Mucosa of rectum (tissue), 2 donors: ENCODE measurements around the gene AANAT.
A peak's percentile ranks its signal among the peaks of the same experiment; 100 is the strongest.

Experiments used
- H3K27ac ChIP-seq, 2 donors: one replicate each; pipeline ENCODE4 v1.7.0; 2013; ENCODE audit warnings: inconsistent platforms in 2 of 2, low read depth in 2 of 2, low read length in 2 of 2
- H3K27me3 ChIP-seq, 2 donors: one replicate each; pipeline ENCODE4 v1.7.0; 2013; ENCODE audit warnings: low read length in 2 of 2; ENCODE audit not compliant: control insufficient read depth in 2 of 2, insufficient read depth in 2 of 2
- H3K36me3 ChIP-seq, 2 donors: one replicate each; pipeline ENCODE4 v1.7.0; 2013; ENCODE audit warnings: low read length in 2 of 2; ENCODE audit not compliant: control insufficient read depth in 2 of 2, insufficient read depth in 2 of 2
- H3K4me1 ChIP-seq, 2 donors: one replicate each; pipeline ENCODE4 v1.7.0; 2013; ENCODE audit warnings: low read length in 2 of 2, mild to moderate bottlenecking in 1 of 2; ENCODE audit not compliant: control insufficient read depth in 2 of 2, insufficient read depth in 2 of 2
- H3K4me3 ChIP-seq, 2 donors: one replicate each; pipeline ENCODE4 v1.7.0; 2013; ENCODE audit warnings: low read length in 2 of 2
- H3K9ac ChIP-seq, 2 donors: one replicate each; pipeline ENCODE4 v1.7.0; 2013; ENCODE audit warnings: low read length in 2 of 2, low read depth in 1 of 2, mild to moderate bottlenecking in 1 of 2
- H3K9me3 ChIP-seq, 2 donors: one replicate each; pipeline ENCODE4 v1.7.0; 2013; ENCODE audit warnings: low read length in 2 of 2; ENCODE audit not compliant: control insufficient read depth in 2 of 2
- donor health status: healthy.
- donor health status: Normal muscosa, but diverticular disease.

Gene AANAT

GRCh38 chr17:76496464-76496863, 29.1 kb downstream of the AANAT start:
- peaks cover 48 to 70% of the 10 kb centered on the region in 2 donors for H3K4me1 ChIP-seq
- no peak overlapping the region for H3K9ac ChIP-seq
- no peaks in the 10 kb centered on the region for H3K9me3 ChIP-seq
- H3K4me3 ChIP-seq: no peak overlapping the region
- H3K27me3 ChIP-seq: no peaks in the 10 kb centered on the region
- no peak overlapping the region for H3K27ac ChIP-seq
- H3K36me3 ChIP-seq: no peaks in the 10 kb centered on the region

DNA sequence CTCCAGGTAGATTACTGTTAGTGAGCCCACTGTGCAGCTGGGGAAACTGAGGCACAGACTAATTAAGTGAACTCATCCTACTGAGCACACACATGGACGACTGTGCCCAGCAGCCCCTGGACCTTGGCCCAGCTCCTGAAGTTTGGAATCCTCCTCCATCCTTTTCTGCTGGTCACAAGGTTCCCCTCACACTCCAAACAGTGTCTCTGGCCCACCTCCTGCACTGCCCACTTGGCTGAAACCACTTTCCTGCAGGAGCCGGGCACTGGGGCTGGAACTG, 30.2 kb downstream of the AANAT start:
- Histone ChIP-seq H3K4me1 (peaks cover 40 to 64% of the 10 kb centered on the region in 2 donors), H3K36me3 (no peaks in the 10 kb centered on the region), H3K27ac (peak overlapping the region in 1 of 2 donors; percentile 67), H3K4me3 (no peak overlapping the region), H3K27me3 (no peaks in the 10 kb centered on the region), H3K9ac (peak overlapping the region; percentile 40 to 41), H3K9me3 (no peaks in the 10 kb centered on the region)

DNA sequence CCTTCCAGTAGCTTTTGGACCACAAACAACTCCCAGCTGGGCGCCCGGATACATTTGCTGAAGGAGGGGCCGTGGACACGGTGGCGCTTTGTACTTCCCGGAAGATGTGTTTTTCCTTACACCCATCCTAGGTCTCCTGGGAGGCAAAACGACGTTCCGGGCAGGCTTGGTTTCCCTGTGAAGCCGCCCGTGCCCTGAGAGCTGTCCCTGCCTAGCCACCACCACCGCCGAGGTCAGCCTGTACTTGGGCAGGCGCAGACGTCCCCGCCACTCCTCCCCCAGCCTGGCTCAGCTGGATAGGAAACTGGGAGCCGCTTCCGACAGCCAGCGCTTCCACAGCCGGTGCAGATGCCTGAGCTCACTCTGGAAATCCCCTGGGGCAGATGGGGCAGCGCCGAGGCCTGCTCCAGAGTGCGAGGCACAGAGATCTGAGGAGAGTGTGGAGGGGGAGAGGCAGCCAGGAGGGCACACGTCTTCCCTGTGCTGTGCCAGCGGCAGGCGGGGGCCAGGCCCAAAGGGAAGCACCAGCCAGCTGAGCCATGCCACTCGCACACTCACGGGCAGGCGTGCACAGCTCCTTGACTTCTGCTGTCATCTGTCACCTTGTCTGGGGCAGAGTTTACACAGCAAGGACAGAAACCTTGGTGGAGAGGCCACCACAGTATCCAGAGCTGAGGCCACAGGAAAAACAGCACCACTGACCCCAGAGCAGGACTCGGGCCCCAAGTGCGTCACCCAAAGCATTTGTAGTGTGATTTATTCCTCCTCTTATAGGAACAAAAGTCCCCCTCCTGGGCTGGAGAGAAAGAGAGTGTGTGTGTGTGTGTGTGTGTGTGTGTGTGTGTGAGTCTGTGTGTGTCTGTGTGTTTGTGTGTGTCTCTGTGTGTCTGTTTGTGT, 30.8 kb downstream of the AANAT start:
- Histone ChIP-seq H3K9ac (peak overlapping the region; percentile 40 to 41), H3K36me3 (no peaks in the 10 kb centered on the region), H3K4me1 (peaks cover 34 to 58% of the 10 kb centered on the region in 2 donors), H3K27me3 (no peaks in the 10 kb centered on the region), H3K9me3 (no peaks in the 10 kb centered on the region), H3K27ac (peak overlapping the region; percentile 54 to 67), H3K4me3 (peak overlapping the region; percentile 27 to 37)

GRCh38 chr17:76498876-76499251, 31.5 kb downstream of the AANAT start:
- Histone ChIP-seq H3K4me1 (peaks cover 29 to 51% of the 10 kb centered on the region in 2 donors), H3K9ac (no peak overlapping the region), H3K9me3 (no peaks in the 10 kb centered on the region), H3K36me3 (no peaks in the 10 kb centered on the region), H3K27ac (peak overlapping the region; percentile 54 to 67), H3K27me3 (no peaks in the 10 kb centered on the region), H3K4me3 (peak overlapping the region in 1 of 2 donors; percentile 70)

DNA sequence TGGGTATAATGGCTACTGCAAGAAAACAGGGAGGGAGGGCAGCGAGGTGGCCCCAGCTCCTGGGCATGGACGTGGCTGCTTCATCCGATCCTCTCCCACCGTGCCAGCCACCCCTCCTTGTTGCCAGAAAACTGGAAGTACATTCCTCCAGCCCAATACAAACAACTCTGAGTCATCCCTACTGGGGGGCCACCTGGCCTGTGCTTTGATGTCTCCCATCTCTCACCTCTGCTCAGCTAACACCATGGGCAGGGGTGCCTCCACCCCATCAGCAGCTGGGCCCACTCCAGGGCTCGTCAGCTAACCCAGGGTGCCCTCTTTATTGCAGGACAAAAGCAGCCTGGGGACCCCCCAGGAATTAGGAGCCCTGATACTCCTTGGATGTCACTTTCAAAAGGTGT, 31.9 kb downstream of the AANAT start:
- Histone ChIP-seq H3K27ac (peak overlapping the region; percentile 54 to 67), H3K36me3 (no peaks in the 10 kb centered on the region), H3K27me3 (no peaks in the 10 kb centered on the region), H3K9me3 (no peaks in the 10 kb centered on the region), H3K4me1 (peaks cover 29 to 47% of the 10 kb centered on the region in 2 donors), H3K4me3 (peak overlapping the region in 1 of 2 donors; percentile 70), H3K9ac (peak overlapping the region in 1 of 2 donors; percentile 38)

GRCh38 chr17:76500074-76500746, 32.8 kb downstream of the AANAT start:
- H3K4me1 ChIP-seq: peaks cover 29 to 47% of the 10 kb centered on the region in 2 donors
- H3K27ac ChIP-seq: peak overlapping the region; percentile 63 to 76
- no peaks in the 10 kb centered on the region for H3K36me3 ChIP-seq
- H3K9ac ChIP-seq: peak overlapping the region; percentile 61 to 70
- H3K27me3 ChIP-seq: no peaks in the 10 kb centered on the region
- H3K4me3 ChIP-seq: peak overlapping the region; percentile 70 to 80
- H3K9me3 ChIP-seq: no peaks in the 10 kb centered on the region

- no peaks in the 10 kb centered on the region for H3K36me3 ChIP-seq
- no peaks in the 10 kb centered on the region for H3K9me3 ChIP-seq
- H3K9ac ChIP-seq: peak overlapping the region; percentile 61 to 70
- peak overlapping the region; percentile 63 to 76 for H3K27ac ChIP-seq
- H3K4me3 ChIP-seq: peak overlapping the region; percentile 70 to 80
- no peaks in the 10 kb centered on the region for H3K27me3 ChIP-seq
- H3K4me1 ChIP-seq: peaks cover 29 to 46% of the 10 kb centered on the region in 2 donors
Observed at GRCh38 chr17:76500747-76501017, 33.3 kb downstream of the AANAT start.

DNA sequence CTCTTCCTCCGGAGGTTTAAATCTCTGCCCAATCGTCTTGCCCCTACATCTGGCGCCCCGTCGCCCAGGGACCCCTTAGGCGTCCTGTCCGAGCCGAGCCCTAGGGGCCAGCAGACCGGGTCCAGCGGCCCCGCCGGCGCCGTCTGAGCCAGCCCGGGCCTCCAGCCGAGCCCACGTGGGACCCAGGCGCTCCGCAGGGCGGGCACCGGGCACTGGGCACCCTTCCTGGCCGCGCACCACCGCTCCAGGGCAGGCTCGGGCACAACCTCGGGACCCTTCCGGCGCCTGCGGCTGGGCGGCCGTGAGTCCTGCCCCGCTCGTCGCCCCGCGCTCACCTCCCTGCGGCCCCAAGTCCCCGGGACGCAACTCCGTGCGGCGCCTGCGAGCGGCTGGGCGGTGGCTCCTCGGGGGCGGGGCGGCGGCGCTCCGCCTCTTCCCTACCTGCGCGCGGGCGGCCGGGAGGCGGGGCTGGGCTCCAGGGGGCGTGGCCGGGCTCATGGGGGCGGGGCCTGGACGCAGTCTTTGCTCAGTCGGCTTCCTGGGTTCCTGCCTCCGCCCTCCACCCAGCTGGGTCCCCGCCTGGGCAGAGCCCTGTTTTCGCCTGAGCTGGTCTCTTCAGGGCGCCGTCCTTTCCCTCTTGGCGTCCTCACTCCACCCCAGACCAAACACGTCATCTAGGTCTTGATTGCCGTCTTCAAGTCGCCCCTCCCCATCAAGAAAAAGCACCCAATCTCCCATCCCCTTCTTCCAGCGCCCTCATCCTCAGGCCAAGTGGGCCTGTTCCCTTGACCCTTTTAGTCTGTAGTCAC, 33.8 kb downstream of the AANAT start, which contains the start of gene RHBDF2:
RHBDF2 (minus strand) TSS at position 406 of the 809 bp plus-strand sequence. CDS start 19,899 bp downstream, outside the sequence.
- no peaks in the 10 kb centered on the region for H3K36me3 ChIP-seq
- peak within 1 kb of the TSS; percentile 61 to 70 for H3K9ac ChIP-seq
- peak within 1 kb of the TSS; percentile 63 to 76 for H3K27ac ChIP-seq
- no peaks in the 10 kb centered on the region for H3K9me3 ChIP-seq
- H3K4me1 ChIP-seq: peaks cover 29 to 42% of the 10 kb centered on the region in 2 donors
- H3K4me3 ChIP-seq: peak within 1 kb of the TSS; percentile 72 to 80
- no peaks in the 10 kb centered on the region for H3K27me3 ChIP-seq

- peak overlapping the region; percentile 72 to 80 for H3K4me3 ChIP-seq
- H3K9ac ChIP-seq: peak overlapping the region; percentile 54 to 63
- H3K27me3 ChIP-seq: peaks cover 0 to 4% of the 10 kb centered on the region in 2 donors
- peak overlapping the region; percentile 26 to 76 for H3K27ac ChIP-seq
- no peaks in the 10 kb centered on the region for H3K9me3 ChIP-seq
- peaks cover 29 to 39% of the 10 kb centered on the region in 2 donors for H3K4me1 ChIP-seq
- no peaks in the 10 kb centered on the region for H3K36me3 ChIP-seq
Observed at GRCh38 chr17:76501827-76502307, 34.5 kb downstream of the AANAT start.
